IgD-negative memory B cell (primary cell): Measurements from ENCODE around the gene FBXW10. TPM values are rescaled to one million over a fixed set of nuclear protein-coding genes. Genes with fewer than 3 reads are reported as not detected.
"Not testable (repeated sequence)": the region's sequence is repeated elsewhere in the genome, so short reads cannot be mapped to it uniquely, and the experiment has no call there.

Experiments used
- H3K27ac Mint-ChIP-seq, 3 donors: one replicate each; pipeline ENCODE4 v1.8.0; 2020 to 2022; ENCODE audit warnings: mild to moderate bottlenecking in 3 of 3, mixed read lengths in 3 of 3, moderate library complexity in 1 of 3
- H3K27me3 Mint-ChIP-seq: one replicate; pipeline ENCODE4 v1.8.0; 2021; ENCODE audit warnings: mixed read lengths
- H3K36me3 Mint-ChIP-seq: one replicate; pipeline ENCODE4 v1.8.0; 2020; ENCODE audit warnings: mild to moderate bottlenecking, mixed read lengths
- H3K4me1 Mint-ChIP-seq, 3 donors: one replicate each; pipeline ENCODE4 v1.8.0; 2020 to 2022; ENCODE audit warnings: mixed read lengths in 3 of 3, mild to moderate bottlenecking in 1 of 3
- H3K4me3 Mint-ChIP-seq, 4 donors: one replicate each; pipeline ENCODE4 v1.8.0; 2020 to 2022; ENCODE audit warnings: mild to moderate bottlenecking in 4 of 4, mixed read lengths in 4 of 4, moderate library complexity in 3 of 4
- H3K9me3 Mint-ChIP-seq, 3 donors: one replicate each; pipeline ENCODE4 v1.8.0; 2020 to 2021; ENCODE audit warnings: mixed read lengths in 3 of 3, mild to moderate bottlenecking in 1 of 3
- polyA plus RNA-seq: library from polyadenylated mRNA; unstranded; fragments of 300-500 nt; fragmentation: Illumina TruSeq; gene quantifications from one replicate; pipeline ENCODE4 v1.2.3, GENCODE V29; 2021

FBXW10 gene
- not detected for polyA plus RNA-seq

DNA sequence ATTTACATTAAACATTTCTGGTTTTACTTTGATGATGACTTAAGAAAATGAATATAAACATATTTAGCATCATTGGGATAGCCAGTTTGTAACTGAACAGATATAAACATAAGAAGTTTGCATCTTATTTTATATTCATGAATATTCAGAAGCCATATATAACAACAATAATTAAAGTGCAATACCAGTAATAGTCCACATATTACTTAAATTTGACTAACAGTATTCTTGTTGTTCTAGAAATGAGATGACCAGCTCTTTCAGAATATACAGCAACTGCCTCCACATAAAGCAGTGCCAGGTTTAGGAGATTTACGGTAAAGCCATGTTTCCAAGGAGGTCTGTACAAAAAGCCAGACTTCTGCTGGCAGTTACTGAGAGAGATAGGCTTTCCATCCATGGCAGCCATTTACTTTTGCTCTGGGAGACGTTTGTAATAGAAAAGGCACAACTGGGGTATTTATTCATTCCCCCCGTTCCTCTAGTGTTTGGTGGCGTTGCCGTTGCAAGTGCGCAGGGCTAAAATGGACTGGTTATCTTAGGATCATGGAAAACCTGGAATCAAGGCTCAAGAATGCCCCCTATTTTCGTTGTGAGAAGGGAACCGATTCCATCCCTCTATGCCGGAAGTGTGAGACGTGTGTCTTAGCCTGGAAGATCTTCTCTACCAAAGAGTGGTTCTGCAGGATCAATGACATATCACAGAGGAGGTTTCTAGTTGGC, at the start of gene FBXW10:
Gene FBXW10 (plus strand): TSS at position 356 of the 723 bp plus-strand sequence. CDS start 191 bp downstream, at position 547.
- not testable (repeated sequence) for H3K4me3 Mint-ChIP-seq, H3K9me3 Mint-ChIP-seq, H3K36me3 Mint-ChIP-seq, H3K27ac Mint-ChIP-seq, H3K27me3 Mint-ChIP-seq, H3K4me1 Mint-ChIP-seq

- H3K9me3 Mint-ChIP-seq, H3K27me3 Mint-ChIP-seq, H3K36me3 Mint-ChIP-seq, H3K27ac Mint-ChIP-seq, H3K4me3 Mint-ChIP-seq: not testable (repeated sequence)
- H3K4me1 Mint-ChIP-seq = peaks cover 7 to 10% (median 7%) of the 10 kb centered on the region in 3 donors
Measured at GRCh38 chr17:18695143-18695542, 48.7 kb upstream of the FBXW10 start.

DNA sequence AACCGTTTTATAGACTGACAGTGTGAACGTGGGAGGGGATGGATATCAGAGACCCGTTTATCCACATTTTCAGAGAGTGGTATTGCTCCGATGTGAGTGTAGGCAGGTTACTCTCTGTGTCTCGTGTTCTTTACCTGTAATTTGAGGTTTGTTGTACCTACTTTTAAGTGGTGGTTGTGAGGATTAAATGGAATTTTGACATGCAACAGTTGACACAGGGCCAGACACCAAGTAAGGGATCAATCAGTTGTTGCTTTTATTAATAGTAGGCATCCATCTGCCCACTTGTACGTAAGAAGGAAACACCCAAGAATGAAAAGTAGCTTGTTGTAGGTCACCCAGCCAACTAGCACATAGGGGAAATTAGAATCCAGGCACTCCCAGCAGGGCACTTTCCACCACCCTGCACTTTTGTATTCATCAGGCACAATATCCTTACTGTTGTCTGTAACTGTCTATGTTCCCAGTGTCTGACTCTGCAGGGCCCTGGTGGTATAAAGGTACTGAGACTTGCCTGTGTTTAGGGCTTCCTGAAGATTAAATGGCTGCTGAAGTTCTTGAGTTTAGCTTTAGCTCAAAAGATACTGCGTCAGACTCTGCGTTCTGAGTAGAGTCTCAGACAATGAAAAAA, 45.3 kb upstream of the FBXW10 start:
- Mint-ChIP-seq H3K27ac (peak overlapping the region in 1 of 3 donors; percentile 91), H3K4me3 (peak overlapping the region; percentile 91 to 97 (median 96)), H3K4me1 (peaks cover 7 to 10% (median 7%) of the 10 kb centered on the region in 3 donors)
- not testable (repeated sequence) for H3K36me3 Mint-ChIP-seq, H3K9me3 Mint-ChIP-seq, H3K27me3 Mint-ChIP-seq

- not testable (repeated sequence) for H3K27me3 Mint-ChIP-seq, H3K4me3 Mint-ChIP-seq, H3K27ac Mint-ChIP-seq, H3K9me3 Mint-ChIP-seq, H3K36me3 Mint-ChIP-seq, H3K4me1 Mint-ChIP-seq
Measured at GRCh38 chr17:18705955-18706354, 37.9 kb upstream of the FBXW10 start.

DNA sequence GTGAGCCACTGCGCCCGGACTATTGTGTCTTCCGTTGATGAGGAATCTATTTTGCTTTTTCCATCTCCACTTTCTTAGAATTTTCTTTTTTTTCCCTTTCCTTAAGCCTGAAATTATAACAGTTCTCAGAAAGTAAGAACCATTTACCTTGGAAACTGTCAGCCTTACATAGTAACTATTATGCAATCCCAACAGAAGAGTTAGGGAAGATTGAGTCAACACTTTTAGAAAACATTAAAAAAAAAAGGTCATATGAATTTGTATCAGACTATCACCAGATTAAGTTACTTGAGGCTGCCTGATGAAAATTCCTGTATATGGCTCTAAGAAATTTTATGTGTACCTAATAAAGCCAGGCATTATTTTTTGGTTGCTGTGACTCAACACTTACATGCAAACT, 35.6 kb upstream of the FBXW10 start:
- not testable (repeated sequence) for H3K27me3 Mint-ChIP-seq

DNA sequence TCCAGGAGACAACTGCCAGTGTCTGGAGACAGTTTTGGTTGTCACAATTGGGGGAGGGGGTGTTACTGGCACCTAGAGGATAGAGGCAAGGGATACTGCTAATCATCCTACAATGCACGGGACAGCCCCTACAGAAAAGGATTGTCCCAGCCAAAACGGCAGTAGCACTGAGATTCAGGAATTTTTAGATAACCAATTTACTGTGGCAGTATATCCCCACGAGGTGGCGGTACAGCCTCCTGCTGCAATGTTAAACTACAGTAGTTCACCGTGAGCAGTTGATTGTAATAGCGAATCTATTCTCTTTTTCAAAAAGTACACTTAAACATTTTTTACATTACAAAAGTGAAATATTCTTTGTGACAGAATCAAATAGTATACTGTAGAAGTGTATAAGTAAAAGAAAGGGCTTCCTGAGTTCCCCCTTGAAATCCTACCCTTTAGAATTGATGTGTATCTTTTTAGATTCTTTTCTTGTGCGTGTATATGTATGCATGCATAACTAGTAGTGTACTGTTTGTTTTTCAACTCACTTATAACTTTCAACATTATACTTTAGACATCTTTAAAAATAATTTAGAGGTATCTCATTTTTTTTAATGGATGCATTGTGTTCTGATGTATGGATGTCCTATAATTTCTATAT, 31.4 kb upstream of the FBXW10 start:
- H3K36me3 Mint-ChIP-seq, H3K9me3 Mint-ChIP-seq, H3K4me3 Mint-ChIP-seq: not testable (repeated sequence)

More for the DNA sequence above, 35.6 kb upstream of the FBXW10 start:
- H3K36me3 Mint-ChIP-seq, H3K9me3 Mint-ChIP-seq, H3K4me1 Mint-ChIP-seq, H3K27ac Mint-ChIP-seq: not testable (repeated sequence)
- peak overlapping the region in 2 of 4 donors; percentile 45 to 47 for H3K4me3 Mint-ChIP-seq

GRCh38 chr17:18718643-18719427, 25.0 kb upstream of the FBXW10 start:
- H3K4me1 Mint-ChIP-seq, H3K36me3 Mint-ChIP-seq, H3K9me3 Mint-ChIP-seq, H3K4me3 Mint-ChIP-seq, H3K27me3 Mint-ChIP-seq, H3K27ac Mint-ChIP-seq: not testable (repeated sequence)

More for the DNA sequence above, 31.4 kb upstream of the FBXW10 start:
- not testable (repeated sequence) for H3K4me1 Mint-ChIP-seq, H3K27ac Mint-ChIP-seq, H3K27me3 Mint-ChIP-seq

DNA sequence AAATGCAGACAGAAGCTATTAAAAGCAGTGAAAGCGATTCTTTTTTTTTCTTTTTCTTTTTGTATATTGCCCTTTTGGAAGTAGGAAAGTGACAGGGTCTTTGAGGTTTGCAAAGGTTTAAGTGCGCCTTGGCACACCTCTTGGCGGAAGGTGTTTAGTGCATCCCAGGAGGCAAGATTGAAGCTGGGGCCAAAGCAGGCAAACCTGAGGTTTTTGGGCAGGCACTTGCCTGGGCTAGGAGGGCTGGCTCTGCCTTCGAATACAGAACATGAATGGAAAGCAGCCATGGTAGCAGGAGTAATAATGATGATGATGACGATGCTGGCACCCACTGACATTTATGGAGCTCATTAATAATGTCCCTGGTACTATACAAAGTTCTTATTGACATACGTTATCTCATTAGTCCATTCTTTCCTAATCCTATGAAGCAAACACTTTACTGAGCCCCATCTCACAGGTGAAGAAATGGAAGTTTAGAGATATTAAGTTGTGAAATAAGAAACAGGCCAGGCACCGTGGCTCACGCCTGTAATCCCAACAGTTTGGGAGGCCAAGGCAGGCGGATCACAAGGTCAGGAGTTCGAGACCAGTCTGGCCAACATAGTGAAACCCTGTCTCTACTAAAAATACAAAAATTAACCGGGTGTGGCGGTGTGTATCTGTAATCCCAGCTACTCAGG, 24.3 kb upstream of the FBXW10 start:
- not testable (repeated sequence) for H3K4me1 Mint-ChIP-seq, H3K27ac Mint-ChIP-seq, H3K36me3 Mint-ChIP-seq, H3K9me3 Mint-ChIP-seq, H3K4me3 Mint-ChIP-seq, H3K27me3 Mint-ChIP-seq

DNA sequence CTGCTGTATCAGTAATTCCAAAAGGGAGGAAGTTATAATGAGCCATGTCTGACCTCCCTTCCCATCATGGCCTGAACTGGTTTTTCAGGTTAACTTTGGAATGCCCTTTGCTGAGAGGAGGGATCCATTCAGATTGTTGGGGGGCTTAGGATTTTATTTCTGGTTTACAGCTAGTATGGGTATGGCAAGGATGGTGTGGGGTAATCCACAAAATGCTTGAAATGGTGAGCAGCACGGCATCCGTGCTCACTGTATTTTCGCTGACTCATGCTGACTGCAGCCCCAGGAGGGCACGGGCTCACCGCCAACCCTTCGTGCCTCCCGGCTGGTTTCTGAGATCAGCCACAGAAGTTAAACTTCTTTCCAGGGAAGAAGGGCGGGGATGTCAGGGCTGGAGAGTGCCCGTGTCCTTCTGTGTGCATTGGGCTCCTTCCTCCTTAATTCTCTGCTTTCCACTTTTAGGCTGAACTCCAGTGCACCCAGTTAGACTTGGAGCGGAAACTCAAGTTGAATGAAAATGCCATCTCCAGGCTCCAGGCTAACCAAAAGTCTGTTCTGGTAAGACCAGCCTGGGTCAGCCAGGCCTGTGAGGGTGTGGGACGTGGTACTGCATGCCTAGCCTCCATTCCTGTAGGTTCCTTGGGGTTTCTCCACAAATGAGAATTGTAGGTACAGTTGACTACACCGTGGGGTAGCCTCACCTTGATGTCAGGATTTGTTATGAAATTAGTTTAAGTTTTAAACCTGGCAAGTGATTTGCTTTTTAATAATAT, 21.9 kb upstream of the FBXW10 start:
- not testable (repeated sequence) for H3K27me3 Mint-ChIP-seq

DNA sequence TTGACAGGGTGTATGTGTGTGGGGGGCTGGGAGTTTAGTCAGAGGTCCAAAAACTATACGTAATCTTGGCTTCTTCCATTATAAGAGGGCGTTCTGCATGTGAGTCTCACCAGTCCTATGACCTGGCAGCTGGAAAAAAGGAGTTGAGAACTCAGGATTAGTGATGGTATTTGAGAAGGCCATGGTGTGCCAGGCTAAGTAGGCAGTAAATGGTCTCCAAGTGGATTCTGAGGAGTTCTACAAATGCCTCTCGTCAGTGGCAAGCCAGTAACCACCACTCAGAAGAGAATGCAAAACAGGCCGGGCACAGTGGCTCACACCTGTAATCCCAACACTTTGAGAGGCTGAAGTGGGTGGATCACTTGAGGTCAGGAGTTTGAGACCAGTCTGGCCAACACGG, 21.2 kb upstream of the FBXW10 start:
- not testable (repeated sequence) for H3K36me3 Mint-ChIP-seq, H3K9me3 Mint-ChIP-seq, H3K27me3 Mint-ChIP-seq, H3K4me1 Mint-ChIP-seq, H3K27ac Mint-ChIP-seq, H3K4me3 Mint-ChIP-seq

More for the DNA sequence above, 21.9 kb upstream of the FBXW10 start:
- H3K36me3 Mint-ChIP-seq, H3K9me3 Mint-ChIP-seq, H3K27ac Mint-ChIP-seq, H3K4me3 Mint-ChIP-seq, H3K4me1 Mint-ChIP-seq: not testable (repeated sequence)

DNA sequence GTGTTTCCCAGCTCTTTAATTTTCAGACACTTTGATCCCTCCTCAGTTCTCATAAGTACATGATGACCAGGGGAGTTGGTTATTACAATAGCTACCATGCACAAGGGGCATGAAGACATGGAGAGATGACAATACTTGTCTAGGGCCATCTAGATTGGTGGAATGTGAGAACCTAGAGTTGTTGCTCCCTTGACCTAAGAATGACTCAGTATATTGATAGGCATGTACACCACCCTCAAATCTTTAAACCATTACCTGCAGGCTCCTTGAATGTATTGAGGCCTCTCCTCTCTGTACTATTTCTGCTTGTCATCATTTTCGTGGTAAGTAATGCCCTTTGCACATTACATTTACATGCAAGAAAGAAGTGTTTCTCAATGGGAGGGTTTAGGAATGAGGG, 20.3 kb upstream of the FBXW10 start:
- H3K27me3 Mint-ChIP-seq, H3K4me1 Mint-ChIP-seq, H3K36me3 Mint-ChIP-seq, H3K9me3 Mint-ChIP-seq, H3K27ac Mint-ChIP-seq, H3K4me3 Mint-ChIP-seq: not testable (repeated sequence)

GRCh38 chr17:18732438-18732837, 11.4 kb upstream of the FBXW10 start:
- H3K4me1 Mint-ChIP-seq, H3K9me3 Mint-ChIP-seq, H3K27ac Mint-ChIP-seq, H3K4me3 Mint-ChIP-seq, H3K27me3 Mint-ChIP-seq, H3K36me3 Mint-ChIP-seq: not testable (repeated sequence)

- H3K36me3 Mint-ChIP-seq, H3K27ac Mint-ChIP-seq, H3K9me3 Mint-ChIP-seq, H3K27me3 Mint-ChIP-seq, H3K4me1 Mint-ChIP-seq, H3K4me3 Mint-ChIP-seq: not testable (repeated sequence)
Measured at GRCh38 chr17:18733350-18733749, 10.5 kb upstream of the FBXW10 start.

- not testable (repeated sequence) for H3K27me3 Mint-ChIP-seq, H3K27ac Mint-ChIP-seq, H3K4me3 Mint-ChIP-seq, H3K9me3 Mint-ChIP-seq, H3K4me1 Mint-ChIP-seq, H3K36me3 Mint-ChIP-seq
Measured at GRCh38 chr17:18739616-18740391, 4.0 kb upstream of the FBXW10 start.
